Measurements from ENCODE around the gene STAMBP.
"Not testable (repeated sequence)": the region's sequence is repeated elsewhere in the genome, so short reads cannot be mapped to it uniquely, and the experiment has no call there.

STAMBP gene

GRCh38 chr2:73862987-73863386 is 34.2 kb downstream of the STAMBP start:
- Histone ChIP-seq H3K9me3 (ENCODE audit: severe bottlenecking) (no peaks in the 10 kb centered on the region), H3K36me3 (ENCODE audit: low read depth) (peaks cover 65% of the 10 kb centered on the region), H3K4me3 (ENCODE audit: severe bottlenecking) (no peak overlapping the region), H3K27me3 (ENCODE audit: insufficient read depth, poor library complexity, severe bottlenecking) (no peaks in the 10 kb centered on the region), H3K4me1 (ENCODE audit: insufficient read depth, poor library complexity, severe bottlenecking) (no peaks in the 10 kb centered on the region), H3K27ac (ENCODE audit: poor library complexity, severe bottlenecking) (no peak overlapping the region)
- no peak for TF ChIP-seq CTCF (IDR thresholded peaks at IDR 0.05; ENCODE audit: poor library complexity, severe bottlenecking)
- no peak for DNase-seq (ENCODE audit: low spot score)
- no peak for ATAC-seq (ENCODE audit: low read depth)

- H3K4me3 ChIP-seq (ENCODE audit: severe bottlenecking) = no peak overlapping the region
- DNase-seq (ENCODE audit: low spot score) = no peak
- peaks cover 30% of the 10 kb centered on the region for H3K36me3 ChIP-seq (ENCODE audit: low read depth)
- no peaks in the 10 kb centered on the region for H3K27me3 ChIP-seq (ENCODE audit: insufficient read depth, poor library complexity, severe bottlenecking)
- H3K9me3 ChIP-seq (ENCODE audit: severe bottlenecking) = no peaks in the 10 kb centered on the region
- no peaks in the 10 kb centered on the region for H3K4me1 ChIP-seq (ENCODE audit: insufficient read depth, poor library complexity, severe bottlenecking)
- H3K27ac ChIP-seq (ENCODE audit: poor library complexity, severe bottlenecking) = no peak overlapping the region
- no peak for TF ChIP-seq CTCF (IDR thresholded peaks at IDR 0.05; ENCODE audit: poor library complexity, severe bottlenecking)
- peak; percentile 78 for ATAC-seq (ENCODE audit: low read depth)
Observed at GRCh38 chr2:73868204-73868978, 39.6 kb downstream of the STAMBP start.

GRCh38 chr2:73870084-73870483 is 41.3 kb downstream of the STAMBP start:
- Histone ChIP-seq H3K36me3 (ENCODE audit: low read depth) (peaks cover 15% of the 10 kb centered on the region), H3K27me3 (ENCODE audit: insufficient read depth, poor library complexity, severe bottlenecking) (no peaks in the 10 kb centered on the region), H3K4me1 (ENCODE audit: insufficient read depth, poor library complexity, severe bottlenecking) (no peaks in the 10 kb centered on the region), H3K27ac (ENCODE audit: poor library complexity, severe bottlenecking) (no peak overlapping the region), H3K4me3 (ENCODE audit: severe bottlenecking) (no peak overlapping the region), H3K9me3 (ENCODE audit: severe bottlenecking) (no peaks in the 10 kb centered on the region)
- ATAC-seq (ENCODE audit: low read depth) = no peak
- TF ChIP-seq CTCF (IDR thresholded peaks at IDR 0.05; ENCODE audit: poor library complexity, severe bottlenecking) = no peak
- no peak for DNase-seq (ENCODE audit: low spot score)

- Histone ChIP-seq H3K27me3 (ENCODE audit: insufficient read depth, poor library complexity, severe bottlenecking) (no peaks in the 10 kb centered on the region), H3K27ac (ENCODE audit: poor library complexity, severe bottlenecking) (no peak overlapping the region), H3K36me3 (ENCODE audit: low read depth) (no peaks in the 10 kb centered on the region), H3K4me1 (ENCODE audit: insufficient read depth, poor library complexity, severe bottlenecking) (peaks cover 8% of the 10 kb centered on the region), H3K4me3 (ENCODE audit: severe bottlenecking) (no peak overlapping the region), H3K9me3 (ENCODE audit: severe bottlenecking) (no peaks in the 10 kb centered on the region)
- TF ChIP-seq CTCF (IDR thresholded peaks at IDR 0.05; ENCODE audit: poor library complexity, severe bottlenecking) = no peak
- DNase-seq (ENCODE audit: low spot score) (no peak), ATAC-seq (ENCODE audit: low read depth) (no peak)
Observed at GRCh38 chr2:73877071-73877802, 48.5 kb downstream of the STAMBP start.

- DNase-seq (ENCODE audit: low spot score); H3K4me3 ChIP-seq (ENCODE audit: severe bottlenecking); H3K9me3 ChIP-seq (ENCODE audit: severe bottlenecking); ATAC-seq (ENCODE audit: low read depth); H3K27ac ChIP-seq (ENCODE audit: poor library complexity, severe bottlenecking); H3K27me3 ChIP-seq (ENCODE audit: insufficient read depth, poor library complexity, severe bottlenecking); H3K36me3 ChIP-seq (ENCODE audit: low read depth); H3K4me1 ChIP-seq (ENCODE audit: insufficient read depth, poor library complexity, severe bottlenecking): not testable (repeated sequence)
Observed at GRCh38 chr2:73877984-73878383, 49.2 kb downstream of the STAMBP start.
